ENCODE data around the gene C1QC. TPM values are rescaled to one million over a fixed set of nuclear protein-coding genes. Genes with fewer than 3 reads are reported as not detected.

Gene C1QC
- total RNA-seq, 1 experiment from 2014 or later, result not detected

DNA sequence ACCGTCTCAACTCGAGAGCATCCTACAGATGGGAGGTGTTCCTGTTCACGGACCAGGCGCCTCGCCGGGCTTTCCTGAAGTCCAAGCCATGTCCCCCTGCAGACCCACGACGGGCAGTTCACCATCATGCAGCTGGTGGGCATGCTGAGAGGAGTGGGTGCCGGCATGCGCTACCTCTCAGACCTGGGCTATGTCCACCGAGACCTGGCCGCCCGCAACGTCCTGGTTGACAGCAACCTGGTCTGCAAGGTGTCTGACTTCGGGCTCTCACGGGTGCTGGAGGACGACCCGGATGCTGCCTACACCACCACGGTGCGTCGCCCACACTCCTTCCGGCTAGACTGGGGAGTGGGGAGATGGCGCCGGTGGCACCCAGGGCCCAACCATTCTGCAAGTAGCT, 44.7 kb upstream of the C1QC start:
- H3K79me2 ChIP-seq (ENCODE audit: insufficient read depth, low read length), result no peaks in the 10 kb centered on the region
- H3K27ac ChIP-seq (ENCODE audit: insufficient read length, low read depth, low read length), result no peak overlapping the region
- H4K8ac ChIP-seq (replicated peaks; ENCODE audit: insufficient read length, low read depth, low read length), result no peak overlapping the region
- no peak overlapping the region for H2BK120ac ChIP-seq (ENCODE audit: low read depth, low read length, poor library complexity, severe bottlenecking)
- no peak overlapping the region for H2BK20ac ChIP-seq (ENCODE audit: low read depth, low read length, poor library complexity, severe bottlenecking)
- no peak overlapping the region for H3K27ac Mint-ChIP-seq
- DNase-seq, result no peak
- H3K4me1 Mint-ChIP-seq, result peaks cover 0 to 13% of the 10 kb centered on the region in 2 experiments; a peak in 2 of 4 replicates
- no peaks in the 10 kb centered on the region for H3K9me3 Mint-ChIP-seq
- H4K91ac ChIP-seq (ENCODE audit: insufficient read length, low read depth, low read length), result no peak overlapping the region
- H4K20me1 ChIP-seq (ENCODE audit: control insufficient read depth, insufficient read depth, insufficient read length), result no peaks in the 10 kb centered on the region
- peaks cover 5% of the 10 kb centered on the region for H3K27me3 Mint-ChIP-seq (ENCODE audit: low read depth)
- H2BK5ac ChIP-seq (ENCODE audit: insufficient read length, low read length), result no peak overlapping the region
- H3K27me3 ChIP-seq (ENCODE audit: insufficient read depth, low read length), result no peaks in the 10 kb centered on the region
- WGBS (ENCODE audit: extremely low coverage, insufficient read length, low lambda C conversion rate), result no CpG with 5 or more reads among the region's 24 CpGs
- no peak overlapping the region for H2AK5ac ChIP-seq (ENCODE audit: insufficient read length, low read length)
- H3K56ac ChIP-seq (ENCODE audit: insufficient read length, low read depth, low read length), result no peak overlapping the region
- H3T11ph ChIP-seq (ENCODE audit: low read length), result no peak overlapping the region
- no peaks in the 10 kb centered on the region for H3K79me1 ChIP-seq (ENCODE audit: insufficient read depth, low read depth, low read length, poor library complexity, severe bottlenecking)
- no peak overlapping the region for H3K9ac ChIP-seq (ENCODE audit: extremely low read depth, insufficient read length, low read length)
- H3K9me3 ChIP-seq (ENCODE audit: control insufficient read depth, low read depth, low read length), result no peaks in the 10 kb centered on the region
- no peaks in the 10 kb centered on the region for H3K36me3 Mint-ChIP-seq (ENCODE audit: insufficient read depth in 1 of 3, low read depth in 3 of 3)
- no peak overlapping the region for H3K4me2 ChIP-seq (ENCODE audit: insufficient read depth, insufficient read length, low read length)
- no peak overlapping the region for H2AFZ ChIP-seq (ENCODE audit: low read length)
- no peak overlapping the region for H3K23ac ChIP-seq (ENCODE audit: insufficient read length, low read depth, low read length)
- no peak overlapping the region for H4K5ac ChIP-seq (ENCODE audit: insufficient read length, low read depth, low read length)
- H3K14ac ChIP-seq (ENCODE audit: insufficient read depth, low read length), result no peak overlapping the region
- H2BK15ac ChIP-seq (ENCODE audit: low read depth, low read length), result no peak overlapping the region
- no peak overlapping the region for H3K18ac ChIP-seq (ENCODE audit: insufficient read length, low read depth, low read length)
- no peak for TF ChIP-seq CTCF (conservative IDR thresholded peaks at IDR 0.05)
- no peak overlapping the region for H2BK12ac ChIP-seq (ENCODE audit: insufficient read length, low read depth, low read length)
- H3K4me1 ChIP-seq (ENCODE audit: insufficient read depth, low read length), result no peaks in the 10 kb centered on the region
- H3K4ac ChIP-seq (ENCODE audit: low read depth, low read length), result no peak overlapping the region
- H3K4me3 Mint-ChIP-seq, result no peak overlapping the region
- H3K23me2 ChIP-seq (ENCODE audit: insufficient read length, low read depth, low read length, poor library complexity, severe bottlenecking), result no peaks in the 10 kb centered on the region

All from H9 (cell line).